ENCODE results near the gene SHB.
"Not testable (repeated sequence)": the region's sequence is repeated elsewhere in the genome, so short reads cannot be mapped to it uniquely, and the experiment has no call there.

The SHB gene

GRCh38 chr9:38062498-38063362, 6.3 kb downstream of the SHB start:
- DNase-seq: no peak

GRCh38 chr9:38062106-38062497, 6.9 kb downstream of the SHB start:
- DNase-seq: no peak

DNA sequence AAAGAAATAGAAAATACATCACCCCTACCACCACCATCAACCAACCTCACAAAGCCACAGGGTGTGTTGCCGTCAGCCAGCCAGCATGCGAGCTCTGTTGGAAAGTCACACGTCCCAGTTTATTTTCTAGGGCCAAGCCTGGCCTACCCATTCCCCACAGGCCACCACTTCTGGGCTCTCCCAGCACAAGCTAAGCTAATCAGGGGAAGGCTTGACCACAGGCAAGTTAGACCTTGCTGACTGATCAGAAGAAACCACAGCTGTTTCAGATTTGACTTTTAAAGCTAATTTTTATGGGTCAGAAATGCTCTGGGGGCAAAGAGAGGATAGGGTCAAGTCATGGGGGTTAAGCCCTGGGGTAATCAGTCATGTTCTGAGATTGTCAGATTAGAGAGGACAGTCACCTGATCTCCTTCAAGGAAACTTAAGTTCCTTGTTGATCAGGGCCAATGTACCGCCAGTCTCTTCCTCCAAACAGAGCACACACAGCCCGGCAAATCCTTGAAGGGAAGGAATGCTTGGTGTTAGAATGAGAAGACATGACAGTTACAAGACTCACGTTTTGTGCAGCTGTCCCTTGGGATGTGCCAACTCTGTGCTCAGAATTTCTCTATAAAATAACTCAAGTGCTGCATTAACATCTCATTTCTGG, 7.6 kb downstream of the SHB start:
- no peak for DNase-seq

- DNase-seq: no peak
These were observed 8.3 kb downstream of the SHB start for GRCh38 chr9:38060681-38061080.

DNA sequence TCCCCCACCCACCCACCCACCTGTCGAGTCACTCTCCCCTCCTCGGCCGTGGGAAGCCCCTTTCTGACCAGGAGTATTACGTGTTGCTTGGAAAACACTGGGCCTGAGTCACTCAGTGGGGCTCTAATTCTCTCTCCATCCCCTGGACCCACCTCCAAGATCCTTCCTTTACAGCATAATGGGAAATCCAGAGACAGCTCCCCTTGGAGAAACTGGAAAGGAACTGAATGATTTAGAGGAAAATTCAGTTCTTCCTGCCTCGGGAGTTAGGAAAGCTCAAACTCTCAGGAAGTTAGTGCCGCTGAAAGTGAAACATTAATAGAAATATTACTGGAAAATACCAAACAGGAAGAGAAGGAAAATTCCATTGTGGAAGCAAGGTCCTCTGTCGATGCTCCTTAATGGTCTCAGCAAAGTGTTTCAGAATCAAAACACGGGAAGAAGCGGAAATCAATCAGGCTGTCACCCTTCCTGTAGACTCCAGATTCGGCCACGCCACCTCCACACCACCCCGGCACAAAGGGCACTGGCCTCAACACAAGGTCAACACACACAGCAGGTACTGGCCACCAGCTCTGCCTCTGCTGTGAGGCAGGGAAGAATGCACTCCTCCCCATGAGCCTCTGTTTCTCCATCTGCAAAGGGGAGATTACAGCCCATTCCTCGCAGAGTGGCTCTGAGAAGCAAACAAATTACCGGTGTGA, 9.6 kb downstream of the SHB start:
- DNase-seq: no peak

GRCh38 chr9:38058452-38059232, 10.4 kb downstream of the SHB start:
- DNase-seq: no peak

DNA sequence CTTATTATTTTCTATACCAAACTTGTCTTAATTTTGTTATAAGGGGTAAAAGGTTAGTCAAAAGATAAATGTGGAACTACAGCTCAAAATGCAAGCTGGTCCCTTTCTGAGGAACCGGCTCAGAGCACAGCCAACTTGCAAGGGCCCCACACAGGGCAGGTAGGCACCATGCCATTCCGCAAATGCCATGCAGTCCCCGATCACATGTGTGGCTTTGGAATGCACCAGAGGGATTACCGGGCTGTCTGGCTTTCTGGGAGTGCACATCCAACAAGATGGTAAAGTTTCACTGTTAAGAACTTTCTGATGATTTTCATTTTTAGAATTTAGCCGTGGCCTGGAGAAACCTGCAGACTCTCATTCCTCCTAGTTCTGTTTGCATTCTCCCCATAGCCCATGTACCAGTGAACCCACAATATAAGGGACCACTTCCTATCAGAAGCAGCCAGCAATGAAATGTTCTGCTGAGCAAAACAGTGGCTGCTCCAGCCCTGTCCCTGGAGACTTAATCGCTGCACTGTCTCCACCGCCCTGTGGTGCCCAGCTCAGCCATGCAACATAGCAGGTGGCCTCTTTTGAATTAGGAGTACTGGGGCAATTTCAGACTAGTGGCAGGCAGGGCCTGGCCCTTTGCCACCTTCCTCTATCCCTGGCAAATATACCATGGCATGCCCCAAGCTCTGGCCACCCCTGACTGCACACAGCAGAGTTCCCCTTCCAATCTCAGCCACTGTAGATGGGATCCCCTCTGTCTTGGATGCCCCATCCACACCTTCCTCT, 11.4 kb downstream of the SHB start:
- DNase-seq: no peak

DNA sequence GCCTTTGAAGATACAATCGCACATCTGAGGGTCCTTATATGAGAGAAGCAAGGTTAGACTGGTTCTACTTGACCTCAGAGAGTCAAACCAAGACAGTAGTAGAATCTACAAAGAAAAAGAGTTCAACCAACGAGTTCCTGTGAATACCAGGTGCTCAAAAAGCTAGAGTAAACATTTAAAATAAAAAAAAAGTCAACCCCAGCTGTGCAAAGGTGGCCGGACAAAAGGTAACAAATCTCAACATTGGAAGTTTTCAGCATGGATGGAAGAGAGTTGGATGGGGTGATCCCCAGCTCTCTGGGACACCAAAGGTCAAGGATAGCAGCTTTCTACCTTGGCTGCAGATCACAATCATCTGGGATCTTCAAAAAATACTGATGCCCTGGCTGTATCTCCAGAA, 14.4 kb downstream of the SHB start:
- no peak for DNase-seq

DNA sequence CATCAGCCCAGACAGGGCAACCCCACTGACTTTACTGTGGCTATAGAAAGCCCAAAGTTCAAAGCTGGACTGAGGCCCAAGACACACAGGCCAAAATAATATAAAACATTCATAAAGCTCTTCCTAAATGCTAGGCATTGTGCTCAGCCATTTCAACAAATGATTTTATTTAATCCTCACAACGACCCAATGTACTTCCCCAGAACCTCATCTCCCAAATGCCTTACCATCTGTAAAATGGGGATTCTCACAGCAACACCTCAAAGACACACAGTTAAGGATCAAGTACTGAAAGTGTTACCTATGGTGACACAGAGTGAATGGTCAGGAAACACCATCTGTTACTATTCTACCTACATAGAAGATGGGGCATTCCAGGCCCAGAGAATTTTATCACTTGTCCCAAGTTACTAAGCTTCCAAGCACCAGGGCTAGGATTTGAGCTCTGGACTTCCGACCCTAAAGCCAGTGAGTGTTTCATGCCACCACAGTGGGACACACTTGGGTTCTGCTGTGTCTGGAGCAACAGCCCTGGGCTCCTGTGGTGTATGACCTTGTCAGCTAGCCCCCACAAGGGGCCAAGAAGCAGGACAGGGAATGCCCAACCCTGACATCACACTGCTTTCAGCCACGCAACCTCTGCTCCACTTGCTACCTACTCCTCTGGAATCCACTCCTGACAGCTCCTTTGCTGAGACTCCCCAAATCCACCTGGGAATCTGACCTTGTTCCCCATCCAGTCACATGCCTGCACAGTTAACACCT, 15.1 kb downstream of the SHB start:
- DNase-seq: no peak

GRCh38 chr9:38051780-38052546, 17.1 kb downstream of the SHB start:
- no peak for DNase-seq

DNA sequence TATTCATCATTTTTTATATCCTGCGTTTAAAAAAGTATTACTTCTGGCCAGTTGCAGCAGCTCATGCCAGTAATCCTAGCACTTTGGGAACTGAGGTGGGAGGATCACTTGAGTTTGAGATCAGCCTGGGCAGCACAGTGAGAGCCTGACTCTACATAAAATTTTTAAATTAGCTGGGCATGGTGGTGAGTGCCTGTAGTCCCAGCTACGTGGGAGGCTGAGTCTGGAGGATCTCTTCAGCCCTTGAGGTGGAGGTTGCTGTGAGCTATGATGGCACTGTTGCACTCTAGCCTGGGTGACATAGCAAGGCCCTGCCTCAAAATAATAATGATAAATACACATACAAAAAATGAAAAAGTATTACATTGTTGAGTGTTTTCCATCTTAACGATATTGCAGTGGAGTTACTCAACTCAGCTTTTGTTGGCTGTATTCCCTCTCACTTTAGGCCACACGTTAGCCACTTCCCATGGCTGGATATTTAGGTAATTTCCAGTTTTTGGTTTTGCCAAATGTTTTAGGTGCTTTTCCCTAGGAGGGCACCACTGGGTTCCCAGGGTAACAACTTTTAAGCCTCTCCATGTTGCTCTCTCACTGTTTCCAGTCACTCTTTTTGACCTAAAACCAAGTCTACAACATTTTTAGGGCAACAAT, 20.6 kb downstream of the SHB start:
- DNase-seq: no peak

GRCh38 chr9:38047301-38048251, 21.5 kb downstream of the SHB start:
- DNase-seq: no peak

DNA sequence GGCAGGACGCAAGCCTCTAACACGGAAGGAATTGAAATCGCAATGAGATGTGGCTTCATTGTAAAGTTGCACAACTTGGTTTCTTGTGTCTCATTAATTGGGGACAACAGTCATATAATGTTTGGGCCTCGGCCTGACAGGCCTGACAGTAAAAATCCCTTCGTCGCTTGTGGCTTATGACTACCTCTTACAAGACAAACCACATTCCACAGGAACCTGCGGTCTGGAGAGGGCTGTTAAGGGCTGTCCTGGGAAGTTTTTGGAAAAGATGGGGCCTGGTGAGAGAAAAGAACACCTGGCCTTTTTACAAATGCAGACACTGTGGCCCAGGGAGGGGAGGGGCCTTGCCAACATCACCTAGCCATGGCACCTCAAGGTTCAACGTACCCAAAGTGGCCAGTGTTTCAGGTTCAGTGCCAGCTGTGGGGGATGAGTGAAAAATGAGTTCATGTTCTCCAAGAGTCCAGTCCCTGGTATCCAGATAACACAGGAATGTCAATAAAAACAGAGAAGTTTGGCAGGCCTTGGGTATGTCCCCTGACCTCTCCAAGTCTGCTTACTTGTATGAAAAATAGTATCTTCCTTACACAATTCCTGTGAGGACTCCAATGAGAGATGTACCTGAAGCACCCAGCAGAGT, 22.2 kb downstream of the SHB start:
- DNase-seq: no peak

DNA sequence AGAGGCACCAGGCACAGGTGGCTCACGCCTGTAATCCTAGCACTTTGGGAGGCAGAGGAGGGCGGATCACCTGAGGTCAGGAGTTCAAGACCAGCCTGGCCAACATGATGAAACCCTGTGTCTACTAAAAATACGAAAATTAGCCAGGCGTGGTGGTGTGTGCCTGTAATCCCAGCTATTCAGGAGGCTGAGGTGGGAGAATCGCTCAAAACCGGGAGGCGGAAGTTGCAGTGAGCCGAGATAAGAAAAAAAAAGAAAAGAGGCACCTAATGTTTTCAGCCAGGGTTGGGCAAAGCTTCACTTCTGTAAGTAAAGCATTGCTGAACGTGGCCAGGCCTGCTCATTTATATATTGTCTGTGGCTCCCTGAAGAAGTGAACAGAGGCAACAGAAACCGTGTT, 23.1 kb downstream of the SHB start:
- not testable (repeated sequence) for DNase-seq

GRCh38 chr9:38044706-38045105, 24.3 kb downstream of the SHB start:
- DNase-seq: no peak

DNA sequence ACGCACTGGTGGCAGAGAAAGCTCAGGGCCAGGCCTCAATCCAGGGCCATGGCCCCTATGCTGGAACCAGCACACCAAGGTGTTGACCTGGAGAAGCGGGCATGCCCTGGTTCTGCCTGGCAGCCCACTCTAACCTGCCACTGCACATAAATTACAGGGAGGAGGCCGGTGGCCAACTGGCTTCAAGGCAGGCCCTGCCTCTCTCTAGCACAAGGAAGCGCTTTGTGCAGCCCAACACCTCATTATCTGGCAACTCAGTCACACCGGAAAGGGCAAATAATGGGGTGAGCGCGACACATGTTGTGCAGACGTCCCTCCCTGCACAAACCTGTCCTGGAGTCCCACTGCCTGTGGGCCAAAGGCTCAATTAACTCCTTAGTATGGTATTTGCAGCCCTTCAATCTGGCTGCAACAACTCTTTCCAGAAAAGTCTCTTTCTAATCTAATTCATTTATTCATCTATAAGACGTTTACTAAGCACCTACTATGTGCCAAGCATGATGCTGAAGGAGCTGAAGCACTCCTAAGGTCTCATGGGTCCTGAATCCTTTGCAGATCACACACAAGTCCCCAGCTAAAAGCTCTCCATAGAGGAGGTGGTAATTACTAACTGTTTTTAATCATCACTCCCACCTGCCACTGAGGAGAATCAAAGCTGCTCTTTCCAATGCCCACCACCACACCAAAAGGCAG, 24.9 kb downstream of the SHB start:
- no peak for DNase-seq

GRCh38 chr9:38042626-38043357, 26.2 kb downstream of the SHB start:
- DNase-seq: no peak

All from activated CD4-positive, alpha-beta T cell treated with anti-CD3 and anti-CD28 coated beads for 4 hours (primary cell).